Measurements from ENCODE around the gene SMC5.

- TF ChIP-seq CTCF (IDR thresholded peaks at IDR 0.05) (no peak), EP300 (IDR thresholded peaks at IDR 0.05) (no peak)
These were observed 1.3 kb upstream of the SMC5 start for GRCh38 chr9:70257502-70257901.
